Heart left ventricle (tissue), 16 donors: ENCODE data around the gene RPL11. TPM values are rescaled to one million over a fixed set of nuclear protein-coding genes. Genes with fewer than 3 reads are reported as not detected.
"Not testable (repeated sequence)": the region's sequence is repeated elsewhere in the genome, so short reads cannot be mapped to it uniquely, and the experiment has no call there.

ENCODE experiments used
- ATAC-seq, 4 donors: fragments of 200-7000 bp; cut with Tn5 transposase; one replicate each; pipeline ENCODE4 v1.9.1; 2020 to 2022; ENCODE audit warnings: moderate library complexity in 4 of 4, mild to moderate bottlenecking in 3 of 4, moderate number of reproducible peaks in 1 of 4
- DNase-seq, 5 donors: peaks; one replicate each; pipeline ENCODE4 v3.0.0-alpha.2; 2020
- H3K27ac ChIP-seq, 12 donors: fragments of 200-600 bp; sonication (generic) in 4 of 12; one replicate each; pipeline versions ENCODE4 v1.5.0 to v1.8.0; 2016 to 2022; ENCODE audit warnings: mild to moderate bottlenecking in 2 of 12
- H3K27me3 ChIP-seq, 9 donors: fragments of 200-600 bp; sonication (generic) in 2 of 9; one replicate each; pipeline versions ENCODE4 v1.5.1 to v1.8.0; 2016 to 2022; ENCODE audit warnings: mild to moderate bottlenecking in 3 of 9
- H3K36me3 ChIP-seq, 9 donors: fragments of 200-600 bp; sonication (generic) in 2 of 9; one replicate each; pipeline versions ENCODE4 v1.5.0 to v1.8.0; 2018 to 2022; ENCODE audit warnings: mild to moderate bottlenecking in 2 of 9
- H3K4me1 ChIP-seq, 12 donors: fragments of 200-600 bp; sonication (generic) in 4 of 12; one replicate each; pipeline versions ENCODE4 v1.5.0 to v1.8.0; 2016 to 2022; ENCODE audit warnings: mild to moderate bottlenecking in 3 of 12
- H3K4me3 ChIP-seq, 12 donors: fragments of 200-600 bp; sonication (generic) in 4 of 12; one replicate each; pipeline versions ENCODE4 v1.5.0 to v1.8.0; 2017 to 2022; ENCODE audit warnings: mild to moderate bottlenecking in 9 of 12, moderate library complexity in 4 of 12
- H3K9me3 ChIP-seq, 12 donors: fragments of 200-600 bp; sonication (generic) in 4 of 12; one replicate each; pipeline versions ENCODE4 v1.5.0 to v1.8.0; 2016 to 2022; ENCODE audit warnings: mild to moderate bottlenecking in 1 of 12
- CTCF ChIP-seq, 12 donors: fragments of 200-600 bp; sonication (generic) in 4 of 12; IDR thresholded peaks; one replicate each; pipeline versions ENCODE4 v1.5.0 to v1.8.0; 2018 to 2022; ENCODE audit warnings: antibody characterized with exemption in 12 of 12, mild to moderate bottlenecking in 5 of 12
- POLR2A ChIP-seq, 2 donors: fragments of 450-650 bp; IDR thresholded peaks; one replicate each; pipeline ENCODE4 v1.6.1; 2017; ENCODE audit warnings: antibody characterized with exemption in 2 of 2, mild to moderate bottlenecking in 2 of 2, moderate library complexity in 2 of 2
- WGBS, 4 donors: extraction: QIAGEN DNeasy Blood & Tissue Kit in 2 of 4; methylation state at CpG; one replicate each; pipeline versions ENCODE4 v1.1.5 to v1.1.7; 2013 to 2018; 5-methylcytosine and 5-hydroxymethylcytosine counted together
- intact Hi-C, 10 donors: fragments of 100-400 bp; cut with DNase I; formaldehyde crosslinking; loops; one replicate each; pipeline versions ENCODE4 v1.11.1 to v1.14.2; 2022
- polyA plus RNA-seq, 2 donors: library from polyadenylated mRNA; stranded (reverse); fragments of 200-250 nt; gene quantifications; one replicate each; pipeline ENCODE4 v1.2.3, GENCODE V29; 2013
- total RNA-seq, 9 donors: library from RNA; depleted of rRNA in 2 of 9; stranded (reverse); fragments of >200 nt in 2 of 9; fragmentation: NEBNext Ultra II Directional in 3 of 9; extraction: Animal tissue kit (Norgen Biotek cat#: 25700) in 3 of 9; gene quantifications; one replicate each; pipeline versions ENCODE4 v1.1.0 to v1.2.4, GENCODE V29; 2016 to 2023
- donor health status: ischemic (EF 13 %, LVEDD 7.1; RV severe dilation, severe dysfunction).
- donor health status: healthy with polysubstance abuse.
- donor health status: DM: no; HTN: yes; CAD: no.
- donor health status: DM: no; HTN: no; CAD: no.
- donor health status: ischemic (EF 25% LVEDD 6.9; RV normal size, moderate dysfunction).
- donor health status: ischemic (EF 25% LVEDD 5.7; RV mildly dilated, moderate dysfunction).
- donor health status: healthy.
- donor health status: DM: yes; HTN: yes; CAD: no.
- donor health status: ischemic (EF 35%, LVEDD 5.7; RV mildly dilated, moderate dysfunction).
- donor health status: nonischemic (EF 11% LVEDD 7.7; RV severe dilation, severe dysfunction).
- donor health status: DM: yes; HTN: yes; CAD: no.
- donor health status: PGD.
- donor health status: ischemic (EF 29% LVEDD 5.4; RV normal size, mild dysfunction).
- donor health status: nonischemic (EF 23%, LVEDD 6.1; RV moderate dilation, normal function).

Gene RPL11
- total and polyA plus RNA-seq, 11 donors, result 341 to 2,009 (median 695) TPM

- TF ChIP-seq POLR2A (IDR thresholded peaks at IDR 0.05) (no peak), CTCF (IDR thresholded peaks at IDR 0.05) (no peak)
- H3K36me3 ChIP-seq, result no peaks in the 10 kb centered on the region
These were observed 35.8 kb downstream of the RPL11 start for GRCh38 chr1:23727362-23727811.

GRCh38 chr1:23732363-23733224, 41.0 kb downstream of the RPL11 start:
- no peak for DNase-seq
- TF ChIP-seq POLR2A (IDR thresholded peaks at IDR 0.05) (no peak), CTCF (IDR thresholded peaks at IDR 0.05) (no peak)
- no peaks in the 10 kb centered on the region for H3K36me3 ChIP-seq
- no peak for ATAC-seq
- no peak overlapping the region for H3K27ac ChIP-seq
- intact Hi-C loops, result no loop called here
- peaks cover 0 to 16% (median 0%) of the 10 kb centered on the region in 12 donors for H3K4me1 ChIP-seq
- no peaks in the 10 kb centered on the region for H3K27me3 ChIP-seq
- 93 to 100% (median 94%) methylated on average over 10 of the region's 10 CpGs for WGBS, 4 donors
- H3K4me3 ChIP-seq, result no peak overlapping the region
- no peaks in the 10 kb centered on the region for H3K9me3 ChIP-seq

More at GRCh38 chr1:23727362-23727811, 35.8 kb downstream of the RPL11 start:
- peak overlapping the region in 1 of 12 donors; percentile 54 for H3K27ac ChIP-seq
- DNase-seq (peak; percentile 15 to 77 (median 68)), ATAC-seq (peak; percentile 74 to 92 (median 84))
- intact Hi-C loops, result no loop called here
- H3K4me3 ChIP-seq, result no peak overlapping the region
- peaks cover 0 to 14% (median 0%) of the 10 kb centered on the region in 12 donors for H3K4me1 ChIP-seq
- WGBS, 4 donors, result 76 to 82% (median 80%) methylated on average over 9 of the region's 9 CpGs
- H3K9me3 ChIP-seq, result no peaks in the 10 kb centered on the region
- no peaks in the 10 kb centered on the region for H3K27me3 ChIP-seq

- peaks cover 0 to 10% (median 0%) of the 10 kb centered on the region in 12 donors for H3K4me1 ChIP-seq
- H3K4me3 ChIP-seq, ATAC-seq, H3K27me3 ChIP-seq, H3K27ac ChIP-seq, intact Hi-C loops, H3K36me3 ChIP-seq, H3K9me3 ChIP-seq, DNase-seq: not testable (repeated sequence)
- 97 to 99% (median 98%) methylated on average over 5 of the region's 5 CpGs for WGBS, 4 donors
These were observed 41.7 kb downstream of the RPL11 start for GRCh38 chr1:23733281-23733680.

GRCh38 chr1:23736437-23737134, 45.0 kb downstream of the RPL11 start:
- intact Hi-C loops, result loop anchor here in 1 of 10 donors (5.0 kb wide), 1 partner anchor 39 kb away; no protein-coding TSS in a partner anchor
- DNase-seq (no peak), ATAC-seq (no peak)
- TF ChIP-seq CTCF (IDR thresholded peaks at IDR 0.05), result no peak
- no peak for TF ChIP-seq POLR2A (IDR thresholded peaks at IDR 0.05)
- peaks cover 0 to 10% (median 0%) of the 10 kb centered on the region in 12 donors for H3K4me1 ChIP-seq
- no peaks in the 10 kb centered on the region for H3K9me3 ChIP-seq
- H3K27me3 ChIP-seq, result no peaks in the 10 kb centered on the region
- H3K36me3 ChIP-seq, result no peaks in the 10 kb centered on the region
- no peak overlapping the region for H3K27ac ChIP-seq
- WGBS, 4 donors, result 95 to 99% (median 97%) methylated on average over 7 of the region's 7 CpGs
- no peak overlapping the region for H3K4me3 ChIP-seq
